OCI-LY7 (cell line): ENCODE measurements around the gene CAPZB. TPM values are rescaled to one million over a fixed set of nuclear protein-coding genes. Genes with fewer than 3 reads are reported as not detected.
"Not testable (repeated sequence)": the region's sequence is repeated elsewhere in the genome, so short reads cannot be mapped to it uniquely, and the experiment has no call there.

Experiments used
- BruUV-seq: library from RNA; stranded (reverse); fragments of 400-500 nt; replicated peaks from 2 replicates; lab custom pipeline; 2021; lab: Mats Ljungman, UMichigan
- CTCF ChIA-PET: fragments of 300-600 bp; sonication (Branson Sonifier 250); formaldehyde crosslinking; loops from one replicate; lab custom pipeline; 2022; ENCODE audit warnings: antibody characterized with exemption; ENCODE audit not compliant: unreplicated experiment; lab: Charles Lee
- POLR2A ChIA-PET: fragments of 300-600 bp; sonication (Branson Sonifier 250); formaldehyde crosslinking; loops from one replicate; lab custom pipeline; 2022; ENCODE audit warnings: antibody characterized with exemption; lab: Charles Lee
- DNase-seq: peaks from one replicate; pipeline ENCODE4 v3.0.0-alpha.2; 2015; ENCODE audit warnings: low spot score
- H2AFZ ChIP-seq: fragments of 200-600 bp; sonication (generic), shearing (Covaris generic); 2 replicates; pipeline ENCODE4 v1.6.1; 2014; ENCODE audit warnings: mild to moderate bottlenecking, antibody characterized with exemption, low read length, moderate library complexity
- H3K27ac ChIP-seq: fragments of 200-600 bp; sonication (generic); 2 replicates; pipeline ENCODE4 v1.5.1; 2014; ENCODE audit warnings: mixed run types, low read depth, mild to moderate bottlenecking, moderate library complexity, low read length, inconsistent platforms; ENCODE audit not compliant: poor library complexity, severe bottlenecking
- H3K36me3 ChIP-seq: fragments of 200-600 bp; sonication (generic); 2 replicates; pipeline ENCODE4 v1.6.1; 2014; ENCODE audit warnings: mild to moderate bottlenecking, antibody characterized with exemption, low read length, moderate library complexity, mixed read lengths; ENCODE audit not compliant: insufficient read depth
- H3K4me1 ChIP-seq: fragments of 200-600 bp; sonication (generic); 2 replicates; pipeline ENCODE4 v1.5.1; 2014; ENCODE audit warnings: mild to moderate bottlenecking, low read length; ENCODE audit not compliant: insufficient read depth, poor library complexity, severe bottlenecking
- H3K4me2 ChIP-seq: fragments of 200-600 bp; sonication (generic); 2 replicates; pipeline ENCODE4 v1.6.1; 2014; ENCODE audit warnings: mild to moderate bottlenecking, low read length
- H3K4me3 ChIP-seq: fragments of 200-600 bp; sonication (generic); 2 replicates; pipeline ENCODE4 v1.5.1; 2014; ENCODE audit warnings: mild to moderate bottlenecking, low read depth, low read length; ENCODE audit not compliant: poor library complexity, severe bottlenecking
- H3K79me2 ChIP-seq: fragments of 200-600 bp; sonication (generic); 2 replicates; pipeline ENCODE4 v1.6.1; 2016; ENCODE audit warnings: low read depth, mild to moderate bottlenecking, low read length, moderate library complexity, mixed read lengths; ENCODE audit not compliant: insufficient read depth
- H3K9me2 ChIP-seq: fragments of 200-600 bp; sonication (generic); 2 replicates; pipeline ENCODE4 v1.6.1; 2016; ENCODE audit warnings: mild to moderate bottlenecking, low read length, mixed read lengths; ENCODE audit not compliant: insufficient read depth
- H3K9me3 ChIP-seq: fragments of 200-600 bp; sonication (generic); 2 replicates; pipeline ENCODE4 v1.6.1; 2014; ENCODE audit warnings: mild to moderate bottlenecking, mixed run types, low read length, mixed read lengths
- H4K20me1 ChIP-seq: fragments of 200-600 bp; sonication (generic); 2 replicates; pipeline ENCODE4 v1.6.1; 2014; ENCODE audit warnings: mild to moderate bottlenecking, antibody characterized with exemption, low read length, moderate library complexity, mixed read lengths; ENCODE audit not compliant: insufficient read depth
- CTCF ChIP-seq: fragments of 200-600 bp; sonication (generic); conservative IDR thresholded peaks from 2 replicates; pipeline ENCODE4 v1.5.1; 2014; ENCODE audit warnings: mild to moderate bottlenecking, antibody characterized with exemption, low read length, moderate library complexity, mixed read lengths
- EZH2phosphoT487 ChIP-seq: fragments of 200-600 bp; sonication (generic); IDR thresholded peaks from 2 replicates; pipeline ENCODE4 v1.6.1; 2018; ENCODE audit warnings: low read depth, borderline replicate concordance, mild to moderate bottlenecking, mixed run types, antibody characterized with exemption, low read length, moderate library complexity, mixed read lengths
- intact Hi-C: fragments of 100-400 bp; cut with micrococcal nuclease; formaldehyde crosslinking; loops from one replicate; pipeline ENCODE4 v1.10.0; 2022; ENCODE audit not compliant: unreplicated experiment
- total RNA-seq, 2 experiments: library from RNA; depleted of rRNA in 1 of 2; stranded (reverse); fragments of >200 nt in 1 of 2; shearing (Covaris generic) in 1 of 2; gene quantifications; 2 replicates each; pipeline ENCODE4 v1.2.3, GENCODE V29; 2014 to 2022

CAPZB gene
- total RNA-seq, 2 experiments from 2014 or later = 61.3 to 187 TPM

GRCh38 chr1:19307794-19308508 is 177.4 kb downstream of the CAPZB start:
- H3K4me1 ChIP-seq = peaks cover 15% of the 10 kb centered on the region
- H3K9me3 ChIP-seq = no peaks in the 10 kb centered on the region
- H2AFZ ChIP-seq = no peak overlapping the region
- BruUV-seq = no TSS peak
- H3K27ac ChIP-seq = no peak overlapping the region
- no peaks in the 10 kb centered on the region for H4K20me1 ChIP-seq
- intact Hi-C loops = no loop called here
- no peak overlapping the region for H3K4me3 ChIP-seq
- POLR2A ChIA-PET = no interaction called here
- no peak for DNase-seq
- peaks cover 44% of the 10 kb centered on the region for H3K36me3 ChIP-seq
- CTCF ChIA-PET = no interaction called here
- TF ChIP-seq CTCF (no peak), EZH2phosphoT487 (no peak)
- H3K4me2 ChIP-seq = no peak overlapping the region
- no peaks in the 10 kb centered on the region for H3K9me2 ChIP-seq
- H3K79me2 ChIP-seq = peaks cover 11% of the 10 kb centered on the region; the same call in 1 of the 2 replicates

GRCh38 chr1:19306941-19307340 is 178.4 kb downstream of the CAPZB start:
- no peak overlapping the region for H3K4me3 ChIP-seq
- POLR2A ChIA-PET = interaction anchor here (0.6 kb wide), 2 partner anchors 26 to 237 kb away, joined by 3 read pairs; no protein-coding TSS in a partner anchor
- H3K36me3 ChIP-seq = peaks cover 53% of the 10 kb centered on the region
- CTCF ChIA-PET = no interaction called here
- H3K27ac ChIP-seq = no peak overlapping the region
- H3K79me2 ChIP-seq = peaks cover 9% of the 10 kb centered on the region; the same call in 1 of the 2 replicates
- intact Hi-C loops = no loop called here
- DNase-seq = no peak
- TF ChIP-seq EZH2phosphoT487 = no peak
- TF ChIP-seq CTCF = no peak
- no peaks in the 10 kb centered on the region for H3K9me2 ChIP-seq
- H3K4me1 ChIP-seq = peaks cover 11% of the 10 kb centered on the region
- no peaks in the 10 kb centered on the region for H3K9me3 ChIP-seq
- H3K4me2 ChIP-seq = no peak overlapping the region
- no peak overlapping the region for H2AFZ ChIP-seq
- BruUV-seq = no TSS peak
- H4K20me1 ChIP-seq = no peaks in the 10 kb centered on the region

- H2AFZ ChIP-seq = no peak overlapping the region
- TF ChIP-seq EZH2phosphoT487 (no peak), CTCF (0 out of 2 replicates have a peak, but pooled peaks have one; percentile 25)
- peaks cover 53% of the 10 kb centered on the region for H3K36me3 ChIP-seq
- ChIA-PET CTCF (no interaction called here), POLR2A (no interaction called here)
- H3K79me2 ChIP-seq = peaks cover 3% of the 10 kb centered on the region; the same call in 1 of the 2 replicates
- no peaks in the 10 kb centered on the region for H3K9me3 ChIP-seq
- no peaks in the 10 kb centered on the region for H3K9me2 ChIP-seq
- intact Hi-C loops = no loop called here
- DNase-seq = no peak
- no TSS peak for BruUV-seq
- H3K27ac ChIP-seq = no peak overlapping the region
- H3K4me1 ChIP-seq = peaks cover 4% of the 10 kb centered on the region
- H3K4me3 ChIP-seq = no peak overlapping the region
- no peaks in the 10 kb centered on the region for H4K20me1 ChIP-seq
- no peak overlapping the region for H3K4me2 ChIP-seq
Measured at GRCh38 chr1:19305880-19306279, 179.5 kb downstream of the CAPZB start.

- H3K4me2 ChIP-seq, BruUV-seq, CTCF ChIA-PET, H2AFZ ChIP-seq, H4K20me1 ChIP-seq, DNase-seq, H3K4me1 ChIP-seq, POLR2A ChIA-PET, intact Hi-C loops, H3K9me3 ChIP-seq, H3K27ac ChIP-seq, H3K9me2 ChIP-seq, H3K79me2 ChIP-seq, H3K4me3 ChIP-seq: not testable (repeated sequence)
- H3K36me3 ChIP-seq = peaks cover 53% of the 10 kb centered on the region
Measured at GRCh38 chr1:19304081-19304480, 181.3 kb downstream of the CAPZB start.
